ENCODE results near the gene PEX5L. TPM values are rescaled to one million over a fixed set of nuclear protein-coding genes. Genes with fewer than 3 reads are reported as not detected.

Gene PEX5L
- total RNA-seq, 1 experiment from 2014 or later = 0.33 TPM

DNA sequence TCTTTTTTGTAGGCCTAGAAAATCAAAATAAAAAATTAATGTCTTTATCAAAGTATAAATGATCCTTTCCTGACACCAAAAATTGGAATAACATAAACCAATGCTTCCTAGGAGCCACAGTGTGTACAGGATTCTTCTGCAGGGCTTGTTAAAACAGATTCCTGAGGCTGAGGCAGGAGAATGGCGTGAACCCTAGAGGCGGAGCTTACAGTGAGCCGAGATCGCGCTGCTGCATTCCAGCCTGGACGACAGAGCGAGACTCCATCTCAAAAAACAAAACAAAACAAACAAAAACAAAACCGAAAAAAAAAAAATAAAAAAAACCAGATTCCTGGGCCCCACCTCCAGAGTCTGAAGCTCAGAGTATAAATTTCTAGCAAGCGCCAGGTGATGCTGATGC lies 78.0 kb downstream of the PEX5L start:
- H3K79me2 ChIP-seq (ENCODE audit: low read depth) = no peaks in the 10 kb centered on the region
- no peaks in the 10 kb centered on the region for H4K20me1 ChIP-seq (ENCODE audit: insufficient read depth)
- no TSS peak for BruUV-seq (replicated peaks)
- no peaks in the 10 kb centered on the region for H3K9me2 ChIP-seq (ENCODE audit: insufficient read depth)
- DNase-seq = no peak
- no peaks in the 10 kb centered on the region for H3K9me3 ChIP-seq (ENCODE audit: insufficient read depth, low read depth)
- ChIA-PET POLR2A (ENCODE audit: unreplicated experiment) (no interaction called here), CTCF (no interaction called here)
- no peaks in the 10 kb centered on the region for H3K36me3 ChIP-seq (ENCODE audit: low read depth)
- intact Hi-C loops (cut with micrococcal nuclease; ENCODE audit: unreplicated experiment) = no loop called here
- H3K27ac ChIP-seq = no peak overlapping the region
- H3F3A ChIP-seq (ENCODE audit: insufficient read depth, low read depth) = no peaks in the 10 kb centered on the region
- H3K27me3 ChIP-seq (ENCODE audit: insufficient read depth, low read depth) = no peaks in the 10 kb centered on the region
- no peak overlapping the region for H3K4me3 ChIP-seq
- H3K4me1 ChIP-seq (replicated peaks; ENCODE audit: insufficient read depth) = no peaks in the 10 kb centered on the region
- H3K4me2 ChIP-seq = no peak overlapping the region
- H2AFZ ChIP-seq = no peak overlapping the region; the same call in 1 of the 2 replicates
- TF ChIP-seq, protein P1, sequence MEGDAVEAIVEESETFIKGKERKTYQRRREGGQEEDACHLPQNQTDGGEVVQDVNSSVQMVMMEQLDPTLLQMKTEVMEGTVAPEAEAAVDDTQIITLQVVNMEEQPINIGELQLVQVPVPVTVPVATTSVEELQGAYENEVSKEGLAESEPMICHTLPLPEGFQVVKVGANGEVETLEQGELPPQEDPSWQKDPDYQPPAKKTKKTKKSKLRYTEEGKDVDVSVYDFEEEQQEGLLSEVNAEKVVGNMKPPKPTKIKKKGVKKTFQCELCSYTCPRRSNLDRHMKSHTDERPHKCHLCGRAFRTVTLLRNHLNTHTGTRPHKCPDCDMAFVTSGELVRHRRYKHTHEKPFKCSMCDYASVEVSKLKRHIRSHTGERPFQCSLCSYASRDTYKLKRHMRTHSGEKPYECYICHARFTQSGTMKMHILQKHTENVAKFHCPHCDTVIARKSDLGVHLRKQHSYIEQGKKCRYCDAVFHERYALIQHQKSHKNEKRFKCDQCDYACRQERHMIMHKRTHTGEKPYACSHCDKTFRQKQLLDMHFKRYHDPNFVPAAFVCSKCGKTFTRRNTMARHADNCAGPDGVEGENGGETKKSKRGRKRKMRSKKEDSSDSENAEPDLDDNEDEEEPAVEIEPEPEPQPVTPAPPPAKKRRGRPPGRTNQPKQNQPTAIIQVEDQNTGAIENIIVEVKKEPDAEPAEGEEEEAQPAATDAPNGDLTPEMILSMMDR (conservative IDR thresholded peaks at IDR 0.05) = no peak
- TF ChIP-seq EZH2 (IDR thresholded peaks at IDR 0.05; ENCODE audit: low read depth) = no peak

- no peaks in the 10 kb centered on the region for H3K79me2 ChIP-seq (ENCODE audit: low read depth)
- ChIA-PET CTCF (no interaction called here), POLR2A (ENCODE audit: unreplicated experiment) (no interaction called here)
- H3K9me3 ChIP-seq (ENCODE audit: insufficient read depth, low read depth) = no peaks in the 10 kb centered on the region
- H2AFZ ChIP-seq = no peak overlapping the region
- H3K9me2 ChIP-seq (ENCODE audit: insufficient read depth) = no peaks in the 10 kb centered on the region
- no peaks in the 10 kb centered on the region for H3K27me3 ChIP-seq (ENCODE audit: insufficient read depth, low read depth)
- H3F3A ChIP-seq (ENCODE audit: insufficient read depth, low read depth) = no peaks in the 10 kb centered on the region
- H3K4me1 ChIP-seq (replicated peaks; ENCODE audit: insufficient read depth) = no peaks in the 10 kb centered on the region
- DNase-seq = no peak
- H3K36me3 ChIP-seq (ENCODE audit: low read depth) = no peaks in the 10 kb centered on the region
- intact Hi-C loops (cut with micrococcal nuclease; ENCODE audit: unreplicated experiment) = no loop called here
- H3K27ac ChIP-seq = no peak overlapping the region
- BruUV-seq (replicated peaks) = no TSS peak
- no peak overlapping the region for H3K4me2 ChIP-seq
- no peak overlapping the region for H3K4me3 ChIP-seq
- no peaks in the 10 kb centered on the region for H4K20me1 ChIP-seq (ENCODE audit: insufficient read depth)
- TF ChIP-seq, protein P1 (conservative IDR thresholded peaks at IDR 0.05) = no peak
- TF ChIP-seq EZH2 (IDR thresholded peaks at IDR 0.05; ENCODE audit: low read depth) = no peak
These were observed 78.6 kb downstream of the PEX5L start for GRCh38 chr3:179958143-179958542.

DNA sequence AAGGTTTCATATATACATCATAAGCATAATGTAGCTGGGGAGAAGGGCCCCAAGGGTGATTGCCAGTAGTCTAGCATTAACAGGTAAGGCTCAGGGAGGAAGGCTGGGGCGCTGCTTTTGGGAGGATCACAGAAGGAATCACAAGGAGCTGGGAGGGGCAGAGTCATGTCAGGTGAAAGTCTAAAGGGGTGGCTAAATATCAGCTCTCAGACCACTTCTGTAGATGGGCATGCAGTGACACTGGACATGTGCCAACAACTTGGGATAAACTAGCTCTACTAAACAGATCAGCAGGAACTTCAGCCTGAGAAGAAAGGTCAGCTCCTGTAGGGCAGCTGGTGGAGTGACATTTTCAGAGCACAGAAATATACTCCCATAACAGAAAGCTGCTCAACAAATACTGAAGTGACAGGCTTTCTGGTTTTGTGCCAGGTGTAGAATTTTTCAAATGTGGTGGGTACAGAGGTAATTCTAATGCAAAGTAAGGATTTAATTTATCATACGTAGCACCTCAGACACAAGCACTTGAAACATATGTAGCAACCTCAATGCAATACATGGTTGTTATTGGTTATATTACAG lies 79.4 kb downstream of the PEX5L start:
- Histone ChIP-seq H3K4me2 (no peak overlapping the region), H3K36me3 (ENCODE audit: low read depth) (no peaks in the 10 kb centered on the region), H3K4me3 (no peak overlapping the region), H3K9me2 (ENCODE audit: insufficient read depth) (no peaks in the 10 kb centered on the region), H2AFZ (no peak overlapping the region), H3F3A (ENCODE audit: insufficient read depth, low read depth) (no peaks in the 10 kb centered on the region), H3K4me1 (replicated peaks; ENCODE audit: insufficient read depth) (no peaks in the 10 kb centered on the region), H4K20me1 (ENCODE audit: insufficient read depth) (no peaks in the 10 kb centered on the region), H3K79me2 (ENCODE audit: low read depth) (no peaks in the 10 kb centered on the region), H3K9me3 (ENCODE audit: insufficient read depth, low read depth) (no peaks in the 10 kb centered on the region), H3K27ac (no peak overlapping the region), H3K27me3 (ENCODE audit: insufficient read depth, low read depth) (no peaks in the 10 kb centered on the region)
- BruUV-seq (replicated peaks) = no TSS peak
- DNase-seq = no peak
- TF ChIP-seq, protein P1 (conservative IDR thresholded peaks at IDR 0.05) = no peak
- no peak for TF ChIP-seq EZH2 (IDR thresholded peaks at IDR 0.05; ENCODE audit: low read depth)
- ChIA-PET CTCF (no interaction called here), POLR2A (ENCODE audit: unreplicated experiment) (interaction anchor here (0.7 kb wide), 1 partner anchor 177 kb away, joined by 5 read pairs; no protein-coding TSS in a partner anchor)
- intact Hi-C loops (cut with micrococcal nuclease; ENCODE audit: unreplicated experiment) = no loop called here

All from PC-9 (cell line).